Transverse colon (tissue), 4 donors: ENCODE results near the gene CLCNKA.

ENCODE experiments used
- CTCF ChIP-seq, 5 experiments: fragments of 200-600 bp in 3 of 5; fragments of 450-650 bp in 2 of 5; sonication (generic) in 3 of 5; IDR thresholded peaks; 1 replicate in 2 of 5; 2 replicates in 3 of 5; pipeline ENCODE4 v1.5.1; 2016 to 2017; ENCODE audit warnings: antibody characterized with exemption in 5 of 5, inconsistent platforms in 3 of 5, mild to moderate bottlenecking in 2 of 5, moderate library complexity in 1 of 5
- POLR2A ChIP-seq: fragments of 450-650 bp; IDR thresholded peaks from one replicate; pipeline ENCODE4 v1.6.1; 2016; ENCODE audit warnings: antibody characterized with exemption, mild to moderate bottlenecking, moderate library complexity
- POLR2AphosphoS5 ChIP-seq, 3 donors: sonication (generic); formaldehyde crosslinking; IDR thresholded peaks; one replicate each; pipeline ENCODE4 v1.6.1; 2016; ENCODE audit warnings: antibody characterized with exemption in 3 of 3

GRCh38 chr1:16074217-16074616 is 52.4 kb downstream of the CLCNKA start:
- TF ChIP-seq CTCF (IDR thresholded peaks at IDR 0.05) (no peak), POLR2A (no peak), POLR2AphosphoS5 (IDR thresholded peaks at IDR 0.05) (no peak)
